Tibial nerve (tissue), 4 donors: ENCODE measurements around the gene SBNO2.

ENCODE experiments used
- CTCF ChIP-seq, 5 experiments: fragments of 200-600 bp in 3 of 5; fragments of 450-650 bp in 2 of 5; sonication (generic) in 3 of 5; IDR thresholded peaks; one replicate each; pipeline ENCODE4 v1.5.1; 2016 to 2019; ENCODE audit warnings: antibody characterized with exemption in 5 of 5, mild to moderate bottlenecking in 3 of 5, moderate library complexity in 2 of 5
- EP300 ChIP-seq, 2 donors: sonication (generic); formaldehyde crosslinking; IDR thresholded peaks; one replicate each; pipeline ENCODE4 v1.6.1; 2017; ENCODE audit warnings: antibody characterized with exemption in 2 of 2, mild to moderate bottlenecking in 1 of 2
- POLR2A ChIP-seq, 2 donors: fragments of 450-650 bp; IDR thresholded peaks; one replicate each; pipeline ENCODE4 v1.6.1; 2017; ENCODE audit warnings: antibody characterized with exemption in 2 of 2, mild to moderate bottlenecking in 2 of 2, moderate library complexity in 2 of 2

GRCh38 chr19:1101337-1101698 is 72.8 kb downstream of the SBNO2 start:
- no peak for TF ChIP-seq CTCF (IDR thresholded peaks at IDR 0.05)
- no peak for TF ChIP-seq EP300 (IDR thresholded peaks at IDR 0.05)
- TF ChIP-seq POLR2A (IDR thresholded peaks at IDR 0.05), result no peak
